Measurements from ENCODE around the gene GABRA4.

The GABRA4 gene

GRCh38 chr4:46993075-46994006, at the start of gene GABRA4:
GABRA4 (minus strand) TSS chr4:46993581; CDS start chr4:46993424, 157 bp downstream.
- DNase-seq, result peak; percentile 61

GRCh38 chr4:47040828-47041227, 47.4 kb upstream of the GABRA4 start:
- DNase-seq, result no peak

- no peak for DNase-seq
These were observed 44.9 kb upstream of the GABRA4 start for GRCh38 chr4:47038263-47038662.

- DNase-seq, result peak; percentile 92
These were observed 39.2 kb upstream of the GABRA4 start for GRCh38 chr4:47032405-47033106.

- DNase-seq, result no peak
These were observed 38.5 kb upstream of the GABRA4 start for GRCh38 chr4:47031751-47032404.

- DNase-seq, result peak; percentile 77
These were observed 37.8 kb upstream of the GABRA4 start, which contains the start of gene GABRB1 for GRCh38 chr4:47031011-47031678. GABRB1 (plus strand) TSS chr4:47031567.

GRCh38 chr4:47017494-47017893, 24.1 kb upstream of the GABRA4 start:
- no peak for DNase-seq

GRCh38 chr4:47017081-47017480, 23.7 kb upstream of the GABRA4 start:
- no peak for DNase-seq

GRCh38 chr4:47013373-47013772, 20.0 kb upstream of the GABRA4 start:
- no peak for DNase-seq

GRCh38 chr4:47012676-47013075, 19.3 kb upstream of the GABRA4 start:
- no peak for DNase-seq

GRCh38 chr4:47010912-47011446, 17.6 kb upstream of the GABRA4 start:
- no peak for DNase-seq

GRCh38 chr4:47010347-47010911, 17.0 kb upstream of the GABRA4 start:
- DNase-seq, result no peak

- no peak for DNase-seq
These were observed 9.2 kb upstream of the GABRA4 start for GRCh38 chr4:47002580-47002979.

GRCh38 chr4:47000406-47000805, 7.0 kb upstream of the GABRA4 start:
- no peak for DNase-seq

- DNase-seq, result no peak
These were observed 6.2 kb upstream of the GABRA4 start for GRCh38 chr4:46999566-46999965.

- DNase-seq, result no peak
These were observed 625 bp upstream of the GABRA4 start for GRCh38 chr4:46994007-46994405.

GRCh38 chr4:46992338-46992737, 1.0 kb downstream of the GABRA4 start:
- DNase-seq, result no peak

GRCh38 chr4:46986922-46987638, 6.3 kb downstream of the GABRA4 start:
- no peak for DNase-seq

GRCh38 chr4:46984781-46985180, 8.6 kb downstream of the GABRA4 start:
- no peak for DNase-seq

- no peak for DNase-seq
These were observed 12.5 kb downstream of the GABRA4 start for GRCh38 chr4:46980851-46981250.

GRCh38 chr4:46979726-46980125, 13.7 kb downstream of the GABRA4 start:
- DNase-seq, result no peak

- DNase-seq, result no peak
These were observed 14.1 kb downstream of the GABRA4 start for GRCh38 chr4:46979283-46979682.

All from islet precursor cell (in vitro differentiated cells).